ENCODE data around the gene HAO1. TPM values are rescaled to one million over a fixed set of nuclear protein-coding genes. Genes with fewer than 3 reads are reported as not detected.
"Not testable (repeated sequence)": the region's sequence is repeated elsewhere in the genome, so short reads cannot be mapped to it uniquely, and the experiment has no call there.

Gene HAO1
- total RNA-seq, 4 donors from 2014 or later: not detected

DNA sequence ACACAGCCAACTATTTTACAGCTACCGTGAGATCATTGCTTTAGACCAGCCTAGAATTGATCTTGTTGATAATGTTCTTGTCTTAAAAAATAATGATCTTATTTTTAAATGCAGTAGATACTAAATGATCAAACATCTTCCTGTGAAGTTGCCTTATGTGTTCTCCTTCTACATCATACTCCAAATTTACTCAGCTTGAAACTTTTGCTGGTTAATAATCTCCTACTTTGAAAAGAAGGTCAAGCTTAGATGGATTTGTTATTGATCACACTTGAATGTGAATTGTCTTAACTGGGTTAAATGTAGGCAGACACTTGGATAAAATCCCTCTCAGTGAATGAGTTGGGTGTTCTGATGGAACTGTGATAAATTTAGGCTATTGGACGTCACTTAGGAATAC is 91.9 kb downstream of the HAO1 start:
- Histone ChIP-seq H3K4me3 (no peak overlapping the region), H3K9me3 (no peaks in the 10 kb centered on the region), H3K36me3 (no peaks in the 10 kb centered on the region), H3K27ac (no peak overlapping the region), H3K4me1 (no peaks in the 10 kb centered on the region), H3K27me3 (no peaks in the 10 kb centered on the region)
- intact Hi-C loops (cut with DNase I; ENCODE audit: low total_unique reads): no loop called here
- DNase-seq: no peak
- TF ChIP-seq, protein P1, sequence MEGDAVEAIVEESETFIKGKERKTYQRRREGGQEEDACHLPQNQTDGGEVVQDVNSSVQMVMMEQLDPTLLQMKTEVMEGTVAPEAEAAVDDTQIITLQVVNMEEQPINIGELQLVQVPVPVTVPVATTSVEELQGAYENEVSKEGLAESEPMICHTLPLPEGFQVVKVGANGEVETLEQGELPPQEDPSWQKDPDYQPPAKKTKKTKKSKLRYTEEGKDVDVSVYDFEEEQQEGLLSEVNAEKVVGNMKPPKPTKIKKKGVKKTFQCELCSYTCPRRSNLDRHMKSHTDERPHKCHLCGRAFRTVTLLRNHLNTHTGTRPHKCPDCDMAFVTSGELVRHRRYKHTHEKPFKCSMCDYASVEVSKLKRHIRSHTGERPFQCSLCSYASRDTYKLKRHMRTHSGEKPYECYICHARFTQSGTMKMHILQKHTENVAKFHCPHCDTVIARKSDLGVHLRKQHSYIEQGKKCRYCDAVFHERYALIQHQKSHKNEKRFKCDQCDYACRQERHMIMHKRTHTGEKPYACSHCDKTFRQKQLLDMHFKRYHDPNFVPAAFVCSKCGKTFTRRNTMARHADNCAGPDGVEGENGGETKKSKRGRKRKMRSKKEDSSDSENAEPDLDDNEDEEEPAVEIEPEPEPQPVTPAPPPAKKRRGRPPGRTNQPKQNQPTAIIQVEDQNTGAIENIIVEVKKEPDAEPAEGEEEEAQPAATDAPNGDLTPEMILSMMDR (IDR thresholded peaks at IDR 0.05): no peak

DNA sequence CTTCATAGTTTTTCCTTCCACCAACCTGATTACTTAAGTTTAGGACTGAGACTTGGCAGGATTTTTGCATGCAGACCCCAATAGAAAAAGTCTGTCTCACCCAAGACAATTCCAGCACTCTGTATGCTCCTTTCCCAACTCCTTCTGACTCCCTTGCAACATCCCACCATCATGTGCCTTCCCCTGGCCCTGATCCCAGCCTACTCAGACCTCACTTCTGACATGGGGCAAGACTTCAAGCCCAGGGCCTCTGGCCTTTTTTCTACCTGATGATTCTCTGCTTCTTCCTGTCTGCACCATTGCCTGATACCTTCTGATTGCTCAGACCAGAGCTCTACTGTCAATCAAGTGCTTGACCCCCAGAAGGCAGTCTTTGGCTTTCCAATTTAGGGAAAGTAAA is 96.6 kb downstream of the HAO1 start:
- H3K27me3 ChIP-seq: no peaks in the 10 kb centered on the region
- H3K27ac ChIP-seq: no peak overlapping the region
- peaks cover 0 to 5% of the 10 kb centered on the region in 2 donors for H3K4me1 ChIP-seq
- peak; percentile 31 to 56 for DNase-seq
- H3K9me3 ChIP-seq: no peaks in the 10 kb centered on the region
- TF ChIP-seq POLR2A (IDR thresholded peaks at IDR 0.05): no peak
- TF ChIP-seq, protein P1 (IDR thresholded peaks at IDR 0.05): no peak
- no peak overlapping the region for H3K4me3 ChIP-seq
- no peaks in the 10 kb centered on the region for H3K36me3 ChIP-seq
- intact Hi-C loops (cut with DNase I; ENCODE audit: low total_unique reads): no loop called here

DNA sequence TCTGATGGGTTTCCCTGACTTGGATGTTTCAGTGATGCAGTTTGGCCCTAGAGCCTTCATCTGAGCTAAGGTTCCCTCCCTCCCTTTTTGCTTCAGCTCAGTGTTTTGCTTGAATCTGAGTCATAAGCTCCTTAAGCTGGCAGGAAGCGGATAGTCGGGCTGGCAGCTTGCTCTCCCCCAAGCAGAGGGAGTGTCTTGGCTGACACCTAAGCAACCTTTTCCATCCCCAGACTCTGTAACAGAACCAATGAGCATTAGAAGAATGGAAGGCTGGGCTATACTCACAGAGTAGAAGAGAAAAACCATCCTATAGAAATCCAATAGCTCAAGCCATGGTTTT is 98.3 kb downstream of the HAO1 start:
- Histone ChIP-seq H3K9me3 (no peaks in the 10 kb centered on the region), H3K27me3 (no peaks in the 10 kb centered on the region), H3K36me3 (no peaks in the 10 kb centered on the region), H3K27ac (no peak overlapping the region), H3K4me1 (peaks cover 0 to 5% of the 10 kb centered on the region in 2 donors), H3K4me3 (no peak overlapping the region)
- TF ChIP-seq, protein P1 (IDR thresholded peaks at IDR 0.05): no peak
- TF ChIP-seq POLR2A (IDR thresholded peaks at IDR 0.05): no peak
- peak; percentile 39 to 49 for DNase-seq
- intact Hi-C loops (cut with DNase I; ENCODE audit: low total_unique reads): no loop called here

DNA sequence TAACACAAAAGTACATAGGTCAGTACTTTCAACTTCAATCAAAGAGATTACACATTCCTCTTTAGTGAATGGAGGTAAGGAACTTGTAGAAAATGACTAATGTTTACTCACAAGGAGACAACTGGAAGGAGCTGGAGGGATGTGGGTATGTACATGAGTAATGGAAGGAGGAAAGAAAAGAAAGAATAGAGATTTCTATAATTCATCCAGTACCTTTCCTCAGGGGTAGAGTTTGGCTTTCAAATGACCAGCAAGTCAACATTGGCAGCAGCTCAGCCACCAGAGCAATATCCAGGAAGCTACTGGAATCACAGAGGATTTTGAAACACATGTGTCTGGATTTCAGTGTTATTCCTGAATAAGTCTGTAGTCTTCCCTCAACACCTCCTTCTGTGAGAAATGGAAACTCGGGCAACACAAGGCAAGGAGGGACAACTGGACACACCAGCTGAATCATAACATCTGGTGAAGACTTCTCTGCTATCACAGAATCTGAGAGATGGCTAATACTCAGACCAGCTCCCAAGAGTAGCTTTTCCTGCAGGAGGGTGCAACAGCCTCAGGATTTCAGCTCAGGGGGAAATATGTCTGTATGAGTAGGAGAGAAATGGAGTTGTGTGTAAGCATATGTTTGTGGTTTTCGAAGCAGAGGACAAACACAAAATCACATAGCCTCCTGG is 98.8 kb downstream of the HAO1 start:
- TF ChIP-seq, protein P1 (IDR thresholded peaks at IDR 0.05): no peak
- TF ChIP-seq POLR2A (IDR thresholded peaks at IDR 0.05): no peak
- no peaks in the 10 kb centered on the region for H3K9me3 ChIP-seq
- H3K36me3 ChIP-seq: no peaks in the 10 kb centered on the region
- intact Hi-C loops (cut with DNase I; ENCODE audit: low total_unique reads): no loop called here
- H3K27ac ChIP-seq: no peak overlapping the region
- DNase-seq: no peak
- H3K4me3 ChIP-seq: no peak overlapping the region
- peaks cover 0 to 5% of the 10 kb centered on the region in 2 donors for H3K4me1 ChIP-seq
- H3K27me3 ChIP-seq: no peaks in the 10 kb centered on the region

DNA sequence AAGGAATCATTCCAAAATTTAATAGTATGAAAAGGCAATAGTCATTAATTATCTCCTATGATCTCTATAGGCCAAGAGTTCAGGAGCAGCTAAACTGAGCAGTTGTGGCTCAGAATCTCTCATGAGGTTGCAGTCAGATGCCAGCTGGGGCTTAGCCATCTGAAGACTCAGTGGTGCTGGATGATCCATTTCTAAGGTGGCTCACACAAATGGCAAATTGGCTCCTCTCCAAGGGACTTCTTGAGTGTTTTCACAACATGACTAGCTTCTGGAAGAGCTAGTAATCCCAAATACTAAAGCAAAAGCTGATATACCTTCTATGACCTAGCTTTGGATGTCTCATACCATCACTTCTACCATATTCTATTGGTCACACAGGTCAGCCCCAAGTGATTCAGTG is 104.2 kb downstream of the HAO1 start:
- H3K4me1 ChIP-seq: no peaks in the 10 kb centered on the region
- no peak overlapping the region for H3K4me3 ChIP-seq
- no peaks in the 10 kb centered on the region for H3K27me3 ChIP-seq
- intact Hi-C loops (cut with DNase I; ENCODE audit: low total_unique reads): no loop called here
- no peak overlapping the region for H3K27ac ChIP-seq
- H3K9me3 ChIP-seq: no peaks in the 10 kb centered on the region
- no peak for TF ChIP-seq POLR2A (IDR thresholded peaks at IDR 0.05)
- TF ChIP-seq, protein P1 (IDR thresholded peaks at IDR 0.05): no peak
- no peaks in the 10 kb centered on the region for H3K36me3 ChIP-seq
- no peak for DNase-seq

DNA sequence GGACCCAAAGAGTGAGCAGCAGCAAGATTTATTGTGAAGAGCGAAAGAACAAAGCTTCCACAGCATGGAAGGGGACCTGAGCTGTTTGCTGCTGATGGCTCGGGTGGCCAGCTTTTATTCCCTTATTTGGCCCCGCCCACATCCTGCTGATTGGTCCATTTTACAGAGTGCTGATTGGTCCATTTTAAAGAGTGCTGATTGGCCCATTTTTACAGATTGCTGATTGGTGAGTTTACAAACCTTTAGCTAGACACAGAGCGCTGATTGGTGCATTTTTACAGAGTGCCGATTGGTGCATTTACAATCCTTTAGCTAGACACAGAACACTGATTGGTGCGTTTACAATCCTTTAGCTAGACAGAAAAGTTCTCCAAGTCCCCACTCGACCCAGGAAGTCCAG is 105.8 kb downstream of the HAO1 start:
- H3K36me3 ChIP-seq; H3K9me3 ChIP-seq; H3K27me3 ChIP-seq; H3K27ac ChIP-seq; DNase-seq; H3K4me3 ChIP-seq; intact Hi-C loops (cut with DNase I; ENCODE audit: low total_unique reads); H3K4me1 ChIP-seq: not testable (repeated sequence)

Data from uterus (tissue), 4 donors.